ENCODE results near the gene SLC12A5. TPM values are rescaled to one million over a fixed set of nuclear protein-coding genes. Genes with fewer than 3 reads are reported as not detected.

SLC12A5 gene
- 0.07 TPM in 1 of 2 replicates, not detected in the other for total RNA-seq

GRCh38 chr20:46028772-46029371 is at the start of gene SLC12A5:
SLC12A5 (plus strand) TSS chr20:46029215; CDS start chr20:46029345, 130 bp downstream.

GRCh38 chr20:46089417-46090388 is 60.7 kb downstream of the SLC12A5 start, which contains the start of gene NCOA5:
NCOA5 (minus strand) TSS chr20:46089962; CDS start chr20:46079424, 10,538 bp downstream.

Other genes starting within 250 kb of the SLC12A5 start
- 0.43 TPM in 1 of 2 replicates, not detected in the other for gene WFDC3, start 237.3 kb upstream of the SLC12A5 start, total RNA-seq
- 14.9 and 16.1 TPM in 2 replicates for gene DNTTIP1, start 237.3 kb upstream of the SLC12A5 start, total RNA-seq
- 0.34 TPM in 1 of 2 replicates, not detected in the other for gene UBE2C, start 216.6 kb upstream of the SLC12A5 start, total RNA-seq
- gene TNNC2, start 201.9 kb upstream of the SLC12A5 start, total RNA-seq: not detected in 2 replicates
- gene SNX21, start 195.4 kb upstream of the SLC12A5 start, total RNA-seq: 12.3 and 13.1 TPM in 2 replicates
- gene ACOT8, start 171.8 kb upstream of the SLC12A5 start, total RNA-seq: 23.9 and 29.3 TPM in 2 replicates
- 3.1 and 4.6 TPM in 2 replicates for gene ZSWIM3, start 171.6 kb upstream of the SLC12A5 start, total RNA-seq
- gene ZSWIM1, start 148.0 kb upstream of the SLC12A5 start, total RNA-seq: 3.8 and 5.2 TPM in 2 replicates
- 0.34 and 1.00 TPM in 2 replicates for gene SPATA25, start 141.6 kb upstream of the SLC12A5 start, total RNA-seq
- gene NEURL2, start 138.0 kb upstream of the SLC12A5 start, total RNA-seq: 1.7 and 1.9 TPM in 2 replicates
- gene CTSA, start 137.9 kb upstream of the SLC12A5 start, total RNA-seq: 18.8 and 72.7 TPM in 2 replicates
- gene PLTP, start 117.1 kb upstream of the SLC12A5 start, total RNA-seq: 31.8 and 117 TPM in 2 replicates
- 7.9 and 10.7 TPM in 2 replicates for gene PCIF1, start 94.5 kb upstream of the SLC12A5 start, total RNA-seq
- gene ZNF335, start 57.0 kb upstream of the SLC12A5 start, total RNA-seq: 12.3 and 13.9 TPM in 2 replicates
- 2.1 and 5.1 TPM in 2 replicates for gene MMP9, start 20.3 kb upstream of the SLC12A5 start, total RNA-seq
- 8.5 and 16.7 TPM in 2 replicates for gene NCOA5, start 60.7 kb downstream of the SLC12A5 start, total RNA-seq
- gene CD40, start 89.1 kb downstream of the SLC12A5 start, total RNA-seq: 5.1 and 13.8 TPM in 2 replicates

All from nasal cavity respiratory epithelium epithelial cell of viscerocranial mucosa (primary cell).